Gastrocnemius medialis (tissue), 4 donors: ENCODE results near the gene CTNNBL1.
"Not testable (repeated sequence)": the region's sequence is repeated elsewhere in the genome, so short reads cannot be mapped to it uniquely, and the experiment has no call there.

ENCODE experiments used
- CTCF ChIP-seq, 5 experiments: fragments of 450-650 bp in 3 of 5; fragments of 200-600 bp in 2 of 5; sonication (generic) in 2 of 5; IDR thresholded peaks in 4 of 5; conservative IDR thresholded peaks in 1 of 5; 1 replicate in 4 of 5; 2 replicates in 1 of 5; pipeline ENCODE4 v1.5.1; 2016 to 2019; ENCODE audit warnings: antibody characterized with exemption in 5 of 5, mild to moderate bottlenecking in 3 of 5, moderate library complexity in 3 of 5
- POLR2A ChIP-seq, 2 donors: fragments of 450-650 bp; IDR thresholded peaks; one replicate each; pipeline ENCODE4 v1.6.1; 2017; ENCODE audit warnings: antibody characterized with exemption in 2 of 2, mild to moderate bottlenecking in 2 of 2, moderate library complexity in 2 of 2

DNA sequence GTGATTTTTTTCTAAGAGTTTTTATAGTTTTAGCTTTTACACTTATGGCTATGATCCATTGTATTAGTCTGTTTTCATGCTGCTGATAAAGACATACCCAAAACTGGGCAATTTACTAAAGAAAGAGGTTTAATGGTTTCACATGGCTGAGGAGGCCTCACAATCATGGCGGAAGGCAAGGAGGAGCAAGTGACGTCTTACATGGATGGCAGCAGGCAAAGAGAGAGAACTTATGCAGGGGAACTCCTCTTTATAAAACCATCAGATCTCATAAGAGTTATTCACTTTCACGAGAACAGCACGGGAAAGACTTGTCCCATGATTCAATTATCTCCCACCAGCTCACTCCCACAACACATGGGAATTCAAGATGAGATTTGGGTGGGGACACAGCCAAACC lies 29.2 kb upstream of the CTNNBL1 start:
- not testable (repeated sequence) for TF ChIP-seq CTCF (IDR thresholded peaks at IDR 0.05 in 4 of 5, conservative IDR thresholded peaks at IDR 0.05 in 1 of 5); POLR2A (IDR thresholded peaks at IDR 0.05)
